Measurements from ENCODE around the gene IRX6.

The IRX6 gene

GRCh38 chr16:55323637-55324271 is at the start of gene IRX6:
TSS of gene IRX6 (plus strand) at chr16:55324203. CDS start at chr16:55325092, 889 bp downstream.
- DNase-seq (ENCODE audit: low read depth) = no peak

GRCh38 chr16:55274391-55274790 is 49.6 kb upstream of the IRX6 start:
- no peak for DNase-seq (ENCODE audit: low read depth)

- no peak for DNase-seq (ENCODE audit: low read depth)
These were observed 48.8 kb upstream of the IRX6 start for GRCh38 chr16:55275167-55275566.

GRCh38 chr16:55275869-55276268 is 48.1 kb upstream of the IRX6 start:
- DNase-seq (ENCODE audit: low read depth) = no peak

GRCh38 chr16:55277536-55277935 is 46.5 kb upstream of the IRX6 start:
- no peak for DNase-seq (ENCODE audit: low read depth)

DNA sequence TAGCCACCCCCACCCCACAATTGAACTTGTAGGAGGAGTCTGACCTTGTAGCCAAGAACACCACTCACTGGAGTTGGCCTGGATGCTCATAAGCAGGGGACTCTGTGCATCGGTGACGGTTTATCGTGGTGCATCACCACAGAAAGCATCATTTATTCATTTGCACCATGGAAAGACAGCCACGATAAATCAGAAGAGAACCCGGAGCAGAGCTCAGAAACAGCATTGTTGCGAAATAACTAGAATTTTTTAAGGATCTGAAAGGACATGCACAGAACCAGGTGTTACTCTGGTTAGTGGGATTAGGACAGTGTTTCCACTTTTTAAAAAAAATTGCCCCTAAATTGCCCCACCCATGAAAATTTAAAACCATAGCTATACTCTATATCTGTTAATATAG is 44.4 kb upstream of the IRX6 start:
- no peak for DNase-seq (ENCODE audit: low read depth)

DNA sequence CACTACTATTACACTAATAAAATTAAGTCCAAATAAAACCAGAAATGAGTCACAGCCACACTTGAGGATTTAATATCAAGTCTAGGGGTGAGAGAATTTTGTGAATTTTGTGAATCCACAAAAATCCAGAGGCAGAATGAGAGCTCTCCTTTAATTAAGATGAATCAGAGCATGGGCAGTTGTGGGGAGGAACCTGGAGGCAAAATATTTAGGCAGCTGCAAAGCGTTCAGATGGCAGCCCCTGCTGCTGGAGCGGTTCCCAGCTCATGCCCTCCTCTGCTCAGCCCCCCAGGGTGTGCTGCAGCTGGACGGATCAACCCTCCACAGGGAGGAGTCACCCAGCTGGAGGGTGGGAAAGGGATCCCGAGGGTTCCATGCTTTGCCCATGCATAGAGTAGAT is 43.4 kb upstream of the IRX6 start:
- no peak for DNase-seq (ENCODE audit: low read depth)

GRCh38 chr16:55282441-55282840 is 41.6 kb upstream of the IRX6 start:
- DNase-seq (ENCODE audit: low read depth) = no peak

- DNase-seq (ENCODE audit: low read depth) = no peak
These were observed 39.9 kb upstream of the IRX6 start for GRCh38 chr16:55283812-55284717.

DNA sequence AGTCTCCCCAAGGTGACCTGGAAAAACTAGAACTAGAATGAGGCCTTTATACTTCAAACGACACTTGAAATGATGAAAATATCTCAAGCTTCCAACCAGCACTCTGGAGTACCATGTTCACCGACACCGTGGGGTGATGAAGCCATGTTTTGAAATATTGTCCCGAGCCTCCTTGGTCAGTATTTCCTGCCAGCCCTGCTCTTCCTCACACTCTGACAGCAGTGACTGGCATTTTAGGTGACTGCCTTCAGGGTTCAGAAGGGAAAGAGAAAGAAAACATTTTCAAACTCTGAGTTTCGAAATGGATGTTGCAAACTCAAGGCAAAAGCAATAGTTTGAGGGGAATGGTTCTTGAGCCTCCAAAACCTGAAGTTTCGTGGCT is 39.3 kb upstream of the IRX6 start:
- DNase-seq (ENCODE audit: low read depth) = no peak

DNA sequence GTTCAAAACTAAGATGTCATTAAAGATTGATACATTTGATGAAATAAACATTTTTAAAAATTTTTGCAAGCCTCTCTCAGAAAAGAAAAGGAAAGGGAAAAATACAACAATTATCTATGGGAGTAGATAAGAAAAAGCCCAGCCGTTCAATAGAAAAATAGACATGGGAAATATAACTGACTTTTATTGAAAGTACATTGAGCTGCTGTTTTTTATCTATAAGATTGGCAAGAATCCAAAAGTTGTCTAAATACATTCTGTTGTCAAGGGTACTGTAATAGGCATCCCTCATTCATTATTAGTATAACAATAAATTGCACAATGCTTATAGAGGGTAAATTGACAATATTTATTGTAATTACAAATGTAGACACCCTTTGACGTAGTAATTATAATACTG is 38.4 kb upstream of the IRX6 start:
- DNase-seq (ENCODE audit: low read depth) = no peak

GRCh38 chr16:55289353-55289752 is 34.6 kb upstream of the IRX6 start:
- no peak for DNase-seq (ENCODE audit: low read depth)

DNA sequence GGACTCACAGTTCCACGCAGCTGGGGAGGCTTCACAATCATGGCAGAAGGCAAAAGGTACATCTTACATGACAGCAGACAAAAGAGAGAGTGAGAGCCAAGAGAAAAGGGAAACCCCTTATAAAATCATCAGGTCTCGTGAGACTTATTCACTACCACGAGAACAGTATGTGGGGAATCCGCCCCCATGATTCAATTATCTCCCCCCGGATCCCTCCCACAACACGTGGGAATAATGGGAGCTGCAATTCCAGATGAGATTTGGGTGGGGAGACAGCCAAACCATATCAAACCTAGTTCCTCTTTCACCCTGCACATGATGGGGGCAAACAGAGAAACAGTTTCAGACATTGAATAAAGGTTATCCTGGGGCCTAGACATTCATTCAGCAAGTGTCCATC is 32.2 kb upstream of the IRX6 start:
- no peak for DNase-seq (ENCODE audit: low read depth)

DNA sequence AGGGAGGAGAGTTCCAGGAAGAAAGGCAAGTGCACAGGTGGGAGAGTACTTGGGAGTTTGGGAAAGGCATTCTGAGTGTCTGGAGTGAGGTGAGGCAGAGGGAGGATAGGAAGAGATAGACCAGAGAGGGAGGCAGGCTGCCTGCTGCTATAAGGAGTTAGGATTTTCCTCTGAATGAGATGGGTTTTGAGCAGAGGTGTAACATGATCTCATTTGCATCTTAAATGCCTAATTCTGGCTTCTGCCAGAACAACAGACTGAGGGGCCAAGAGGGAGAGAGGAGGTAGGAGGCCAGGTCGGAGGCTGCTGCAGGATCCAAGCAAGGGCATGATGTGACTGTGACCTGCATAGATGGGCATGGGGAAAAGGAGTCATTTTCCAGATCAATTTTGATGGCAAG is 31.5 kb upstream of the IRX6 start:
- DNase-seq (ENCODE audit: low read depth) = no peak

DNA sequence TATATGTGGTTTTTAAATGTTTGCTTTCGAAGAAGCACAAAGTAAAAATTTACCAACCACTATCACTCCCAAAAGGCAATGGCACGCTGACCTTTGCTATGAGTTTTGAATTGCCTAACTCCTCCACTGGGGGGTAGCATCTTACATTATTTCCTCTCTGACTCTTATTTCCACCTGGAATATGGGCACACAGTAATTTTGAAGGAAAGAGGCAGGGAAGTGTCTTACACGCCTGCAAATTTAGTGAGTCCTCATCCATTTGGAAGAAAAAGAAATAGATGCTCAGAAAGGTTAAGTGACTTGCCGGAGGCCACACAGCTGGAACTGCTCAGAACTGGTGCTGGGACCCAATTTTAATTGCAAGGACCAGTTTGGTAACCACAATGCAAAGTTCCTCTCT is 29.9 kb upstream of the IRX6 start:
- DNase-seq (ENCODE audit: low read depth) = no peak

GRCh38 chr16:55294931-55295342 is 29.1 kb upstream of the IRX6 start:
- no peak for DNase-seq (ENCODE audit: low read depth)

DNA sequence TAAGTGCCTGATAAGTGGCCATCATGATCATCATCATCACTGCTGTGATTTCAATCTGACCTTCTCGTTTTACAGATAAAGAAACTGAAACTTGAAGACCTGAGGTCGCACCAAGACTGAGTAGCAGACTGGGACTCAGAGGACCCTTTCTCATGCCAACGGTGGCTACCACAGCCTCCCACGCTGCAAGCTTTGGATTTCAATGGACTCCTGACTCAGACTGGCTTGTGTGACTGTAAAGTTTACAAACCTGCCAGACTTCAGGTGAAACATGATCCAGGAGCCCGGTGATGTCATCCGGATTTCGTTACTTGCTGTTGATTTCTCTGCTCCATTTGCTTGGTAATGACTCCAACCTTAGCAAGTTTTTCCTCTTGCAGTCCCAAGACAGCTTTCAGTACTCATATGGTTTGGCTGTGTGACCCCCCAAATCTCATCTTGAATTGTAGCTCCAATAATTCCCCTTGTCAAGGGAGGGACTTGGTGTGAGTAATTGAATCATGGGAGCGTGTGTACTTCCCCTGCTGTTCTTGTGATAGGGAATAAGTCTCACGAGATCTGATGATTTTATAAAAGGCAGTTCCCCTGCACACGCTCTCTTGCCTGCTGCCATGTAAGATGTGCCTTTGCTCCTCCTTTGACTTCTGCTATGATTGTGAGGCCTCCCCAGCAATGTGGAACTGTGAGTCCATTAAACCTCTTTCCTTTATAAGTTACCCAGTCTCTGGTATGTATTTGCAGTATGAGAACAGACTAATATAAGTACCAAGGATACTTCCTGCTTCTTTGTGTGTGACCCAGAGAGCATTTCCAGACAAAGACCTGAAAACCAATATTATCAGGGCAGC is 26.7 kb upstream of the IRX6 start:
- DNase-seq (ENCODE audit: low read depth) = no peak

GRCh38 chr16:55297910-55298479 is 26.0 kb upstream of the IRX6 start:
- no peak for DNase-seq (ENCODE audit: low read depth)

- DNase-seq (ENCODE audit: low read depth) = no peak
These were observed 22.5 kb upstream of the IRX6 start for GRCh38 chr16:55301385-55302008.

GRCh38 chr16:55302635-55303034 is 21.4 kb upstream of the IRX6 start:
- DNase-seq (ENCODE audit: low read depth) = no peak

- no peak for DNase-seq (ENCODE audit: low read depth)
These were observed 15.0 kb upstream of the IRX6 start for GRCh38 chr16:55308973-55309372.

DNA sequence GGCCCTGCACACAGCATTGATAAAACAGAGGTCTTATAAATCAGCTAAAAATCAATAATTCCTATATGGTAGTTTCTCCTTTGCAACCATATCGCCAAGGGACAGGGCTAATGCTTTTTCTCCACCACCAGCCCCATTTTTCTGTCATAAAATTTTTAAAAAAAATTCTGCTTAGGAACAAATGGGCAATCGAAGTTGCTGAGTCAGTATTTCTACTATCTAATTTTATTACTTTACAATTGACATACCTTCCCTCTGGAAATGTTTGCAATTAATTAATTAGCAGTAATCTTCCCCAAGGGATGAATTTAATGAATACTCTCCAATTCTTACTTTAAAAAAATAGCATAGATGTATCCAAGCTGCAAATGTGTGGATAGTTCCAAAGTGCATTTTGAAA is 1.7 kb upstream of the IRX6 start:
- DNase-seq (ENCODE audit: low read depth) = no peak

Data from amniotic epithelial cell (primary cell).